Ovary (tissue), 3 donors: ENCODE results near the gene PNPLA5.

Source experiments
- EP300 ChIP-seq: sonication (generic); formaldehyde crosslinking; IDR thresholded peaks from one replicate; pipeline ENCODE4 v1.6.1; 2017; ENCODE audit warnings: antibody characterized with exemption
- POLR2A ChIP-seq: fragments of 450-650 bp; IDR thresholded peaks from one replicate; pipeline ENCODE4 v1.6.1; 2017; ENCODE audit warnings: antibody characterized with exemption, mild to moderate bottlenecking, moderate library complexity
- TF ChIP-seq, protein P1 (sequence below), 3 donors: fragments of 450-650 bp in 2 of 3; fragments of 200-600 bp in 1 of 3; IDR thresholded peaks; one replicate each; pipeline versions ENCODE4 v1.5.1 to v1.8.0; 2016 to 2022; ENCODE audit warnings: antibody characterized with exemption in 3 of 3, mild to moderate bottlenecking in 1 of 3
- donor health status: DM: no; HTN: no; CAD: no.

GRCh38 chr22:43888740-43889139 lies 3.1 kb downstream of the PNPLA5 start:
- TF ChIP-seq, protein P1, sequence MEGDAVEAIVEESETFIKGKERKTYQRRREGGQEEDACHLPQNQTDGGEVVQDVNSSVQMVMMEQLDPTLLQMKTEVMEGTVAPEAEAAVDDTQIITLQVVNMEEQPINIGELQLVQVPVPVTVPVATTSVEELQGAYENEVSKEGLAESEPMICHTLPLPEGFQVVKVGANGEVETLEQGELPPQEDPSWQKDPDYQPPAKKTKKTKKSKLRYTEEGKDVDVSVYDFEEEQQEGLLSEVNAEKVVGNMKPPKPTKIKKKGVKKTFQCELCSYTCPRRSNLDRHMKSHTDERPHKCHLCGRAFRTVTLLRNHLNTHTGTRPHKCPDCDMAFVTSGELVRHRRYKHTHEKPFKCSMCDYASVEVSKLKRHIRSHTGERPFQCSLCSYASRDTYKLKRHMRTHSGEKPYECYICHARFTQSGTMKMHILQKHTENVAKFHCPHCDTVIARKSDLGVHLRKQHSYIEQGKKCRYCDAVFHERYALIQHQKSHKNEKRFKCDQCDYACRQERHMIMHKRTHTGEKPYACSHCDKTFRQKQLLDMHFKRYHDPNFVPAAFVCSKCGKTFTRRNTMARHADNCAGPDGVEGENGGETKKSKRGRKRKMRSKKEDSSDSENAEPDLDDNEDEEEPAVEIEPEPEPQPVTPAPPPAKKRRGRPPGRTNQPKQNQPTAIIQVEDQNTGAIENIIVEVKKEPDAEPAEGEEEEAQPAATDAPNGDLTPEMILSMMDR (IDR thresholded peaks at IDR 0.05), result no peak
- TF ChIP-seq POLR2A (no peak), EP300 (no peak)
